ENCODE results near the gene HLA-DOA. TPM values are rescaled to one million over a fixed set of nuclear protein-coding genes. Genes with fewer than 3 reads are reported as not detected.

Gene HLA-DOA
- total RNA-seq, 1 donor: not detected

DNA sequence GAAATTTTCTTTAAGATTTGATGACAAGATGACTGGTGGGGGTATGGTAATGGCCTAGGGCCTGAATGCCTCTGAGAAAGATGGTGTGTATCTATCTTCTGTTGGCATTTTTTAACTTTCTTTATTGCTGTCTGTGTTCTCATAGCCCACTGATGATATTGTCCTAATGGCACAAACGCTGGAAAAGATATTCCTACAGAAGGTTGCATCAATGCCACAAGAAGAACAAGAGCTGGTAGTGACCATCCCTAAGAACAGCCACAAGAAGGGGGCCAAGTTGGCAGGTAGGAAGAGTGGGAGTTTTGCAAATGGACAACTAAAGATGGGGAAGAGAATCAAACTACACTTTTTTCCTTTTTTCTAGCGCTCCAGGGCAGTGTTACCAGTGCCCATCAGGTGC, 33.5 kb downstream of the HLA-DOA start:
- TF ChIP-seq CTCF (IDR thresholded peaks at IDR 0.05; ENCODE audit: insufficient read depth, low read length): no peak
- H3K4me3 ChIP-seq (ENCODE audit: low read depth, low read length): peak overlapping the region; percentile 99
- DNase-seq (ENCODE audit: low read depth): no peak

GRCh38 chr6:32974541-32975308, 34.7 kb downstream of the HLA-DOA start:
- no peak for TF ChIP-seq CTCF (IDR thresholded peaks at IDR 0.05; ENCODE audit: insufficient read depth, low read length)
- H3K4me3 ChIP-seq (ENCODE audit: low read depth, low read length): peak overlapping the region; percentile 99
- DNase-seq (ENCODE audit: low read depth): no peak

DNA sequence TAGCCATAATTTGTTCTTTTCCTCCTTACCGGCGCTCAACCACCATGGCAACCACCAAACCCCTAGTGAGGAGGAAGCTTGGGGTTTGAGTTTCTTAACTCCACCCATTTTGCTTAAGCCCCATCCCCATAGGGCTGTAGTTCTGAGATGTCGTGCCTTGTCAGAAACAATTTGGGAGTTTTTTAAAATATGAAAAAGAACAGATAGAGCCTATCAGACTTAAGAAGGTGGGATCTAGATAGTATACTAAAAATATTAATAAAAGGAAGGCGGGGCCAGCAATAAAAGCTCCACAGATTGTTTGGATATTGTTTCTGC, 35.4 kb downstream of the HLA-DOA start:
- peak; percentile 74 for DNase-seq (ENCODE audit: low read depth)
- no peak for TF ChIP-seq CTCF (IDR thresholded peaks at IDR 0.05; ENCODE audit: insufficient read depth, low read length)
- peak overlapping the region; percentile 99 for H3K4me3 ChIP-seq (ENCODE audit: low read depth, low read length)

DNA sequence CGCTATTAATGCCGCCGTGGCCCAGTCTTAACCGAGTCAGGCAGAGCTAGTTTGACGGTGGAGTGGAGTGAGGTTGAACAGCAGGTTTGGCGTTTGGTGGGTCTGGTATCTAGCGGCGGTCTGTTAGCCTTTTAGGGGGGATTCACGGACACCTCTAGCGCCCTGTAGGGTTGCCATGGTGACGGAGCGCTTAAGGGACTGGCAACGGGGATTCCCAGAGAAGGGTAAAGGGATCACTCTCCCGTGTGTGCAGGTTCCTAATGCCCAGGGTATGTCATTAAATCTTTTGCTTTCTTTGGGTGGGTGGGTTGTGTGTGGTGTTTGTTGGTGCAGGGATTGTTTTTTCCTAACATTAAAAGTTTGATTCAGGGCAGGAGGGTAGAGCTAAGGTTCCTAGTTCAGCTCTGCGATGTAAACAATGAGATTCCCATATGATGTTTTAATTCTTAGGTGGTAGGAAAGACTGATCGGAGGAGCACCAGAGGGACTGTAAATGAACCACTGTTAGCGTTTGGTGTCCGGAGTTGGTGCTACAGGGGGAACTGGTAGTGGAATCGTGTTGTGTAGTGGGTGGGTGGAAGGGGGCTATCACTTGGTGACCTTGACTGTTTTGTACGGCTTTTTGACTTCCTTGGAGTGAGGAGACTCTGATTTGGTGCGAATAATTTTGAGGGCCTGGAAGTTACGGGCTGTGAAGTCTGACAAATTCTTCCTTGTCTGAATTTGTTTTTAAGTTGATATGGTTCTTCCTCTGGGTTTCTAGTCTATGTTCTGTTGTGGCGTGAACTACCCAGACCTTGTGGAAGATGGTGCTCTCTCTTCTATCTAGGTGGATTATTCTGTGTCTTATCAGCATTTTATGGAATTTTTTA, 36.0 kb downstream of the HLA-DOA start:
- no peak for TF ChIP-seq CTCF (IDR thresholded peaks at IDR 0.05; ENCODE audit: insufficient read depth, low read length)
- peak; percentile 45 for DNase-seq (ENCODE audit: low read depth)
- H3K4me3 ChIP-seq (ENCODE audit: low read depth, low read length): peak overlapping the region; percentile 99

GRCh38 chr6:32972353-32973143, 36.8 kb downstream of the HLA-DOA start:
- TF ChIP-seq CTCF (IDR thresholded peaks at IDR 0.05; ENCODE audit: insufficient read depth, low read length): no peak
- no peak for DNase-seq (ENCODE audit: low read depth)
- peak overlapping the region; percentile 99 for H3K4me3 ChIP-seq (ENCODE audit: low read depth, low read length)

DNA sequence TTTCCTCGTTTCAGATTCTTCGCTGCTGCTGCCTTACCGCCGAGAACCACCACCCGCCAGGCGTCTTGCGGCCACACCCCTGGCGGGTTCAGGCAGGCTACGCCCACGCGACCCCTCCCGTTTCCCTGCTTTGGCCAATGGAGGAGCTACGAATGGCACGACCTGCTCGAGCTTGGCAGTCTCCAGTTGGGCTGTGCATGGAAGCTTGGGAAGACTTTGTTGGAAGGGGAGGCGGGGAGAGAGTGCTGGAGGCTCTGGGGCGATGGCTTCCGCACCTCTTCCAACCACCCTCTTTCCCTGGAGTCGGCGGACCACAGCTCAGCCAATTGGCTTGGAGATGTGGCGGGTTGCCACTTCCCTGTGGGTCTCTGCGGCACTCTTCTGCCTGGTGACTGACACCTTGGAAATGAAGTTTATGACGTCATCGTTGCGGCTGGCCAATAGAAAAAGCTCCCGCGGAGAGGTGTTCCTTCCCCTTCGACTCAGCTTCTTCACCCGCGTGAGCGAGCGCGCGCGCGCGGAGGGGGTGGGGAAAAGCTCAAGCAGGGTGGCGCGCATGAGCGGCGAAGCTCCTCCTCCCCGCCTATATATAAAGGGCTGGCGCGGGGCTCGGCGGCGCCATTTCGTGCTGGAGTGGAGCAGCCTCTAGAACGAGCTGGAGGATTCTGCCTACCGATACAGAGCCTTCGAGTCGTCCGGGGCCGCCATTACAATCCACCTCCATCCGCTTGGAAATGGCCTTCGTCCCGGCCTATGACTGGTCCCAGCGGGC, 37.6 kb downstream of the HLA-DOA start:
- TF ChIP-seq CTCF (IDR thresholded peaks at IDR 0.05; ENCODE audit: insufficient read depth, low read length): no peak
- peak; percentile 100 for DNase-seq (ENCODE audit: low read depth)
- H3K4me3 ChIP-seq (ENCODE audit: low read depth, low read length): peak overlapping the region; percentile 99

Data from fibroblast of the aortic adventitia (primary cell).